HepG2 (cell line): ENCODE results near the gene CSNK1G3. TPM values are rescaled to one million over a fixed set of nuclear protein-coding genes. Genes with fewer than 3 reads are reported as not detected.

ENCODE experiments used
- ATAC-seq: fragments of 200-7000 bp; cut with Tn5 transposase; 3 replicates; pipeline ENCODE4 v1.9.1; 2020; ENCODE audit warnings: mild to moderate bottlenecking, moderate library complexity
- BruUV-seq: library from RNA; stranded (reverse); fragments of 400-500 nt; replicated peaks from 2 replicates; lab custom pipeline; 2021; lab: Mats Ljungman, UMichigan
- CTCF ChIA-PET: fragments of 300-600 bp; formaldehyde crosslinking; extraction: SDS; loops from one replicate; lab custom pipeline; 2021; ENCODE audit warnings: low total read pairs, inconsistent platforms, low intra/inter-chr PET ratio; lab: Yijun Ruan, JAX
- POLR2A ChIA-PET: fragments of 350-600 bp; sonication (Branson Sonifier 250); formaldehyde crosslinking; loops from one replicate; lab custom pipeline; 2020; ENCODE audit warnings: antibody characterized with exemption, inconsistent platforms; lab: Yijun Ruan, JAX
- DNase-seq: peaks from one replicate; pipeline ENCODE4 v3.0.0-alpha.2; 2015; ENCODE audit warnings: low spot score
- FAIRE-seq: peaks from 3 replicates; lab custom pipeline; 2011; peaks lifted over from hg19 to GRCh38; lab: Jason Lieb, UNC
- H2AFZ ChIP-seq: one replicate; pipeline ENCODE4 v1.6.1; 2011; ENCODE audit warnings: low read length, inconsistent platforms
- H3K27ac ChIP-seq: fragments of 300-600 bp; 3 replicates; pipeline ENCODE4 v1.8.0; 2011; ENCODE audit warnings: mixed run types, mild to moderate bottlenecking, mixed read lengths, low read length, inconsistent platforms; ENCODE audit not compliant: insufficient read depth; ENCODE audit errors: extremely low read length
- H3K27me3 ChIP-seq, 2 experiments: fragments of 200-600 bp in 1 of 2; 2 replicates in 1 of 2; 3 replicates in 1 of 2; pipeline versions ENCODE4 v1.6.0 to v1.8.0; 2011; ENCODE audit warnings: low read length in 2 of 2, mild to moderate bottlenecking in 2 of 2, moderate library complexity in 2 of 2, inconsistent platforms in 1 of 2; ENCODE audit not compliant: insufficient read depth in 2 of 2, control insufficient read depth in 1 of 2
- H3K36me3 ChIP-seq, 2 experiments: fragments of 200-600 bp in 1 of 2; replicated peaks in 1 of 2; 2 replicates in 1 of 2; 3 replicates in 1 of 2; pipeline versions ENCODE4 v1.5.1 to v1.8.0; 2011; ENCODE audit warnings: low read length in 2 of 2, inconsistent platforms in 1 of 2; ENCODE audit not compliant: insufficient read depth in 2 of 2, control insufficient read depth in 1 of 2
- H3K4me1 ChIP-seq: 2 replicates; pipeline ENCODE4 v1.5.1; 2012; ENCODE audit warnings: low read length, inconsistent platforms; ENCODE audit not compliant: insufficient read depth
- H3K4me2 ChIP-seq: 2 replicates; pipeline ENCODE4 v1.6.0; 2011; ENCODE audit warnings: low read depth, low read length, inconsistent platforms
- H3K4me3 ChIP-seq, 3 experiments: fragments of 200-600 bp in 1 of 3; sonication (generic), shearing (Covaris generic) in 1 of 3; replicated peaks in 1 of 3; 2 replicates each; pipeline ENCODE4 v1.5.1; 2011 to 2016; ENCODE audit warnings: low read length in 3 of 3, inconsistent platforms in 2 of 3, low read depth in 2 of 3, mild to moderate bottlenecking in 2 of 3, control low read depth in 1 of 3, mixed read lengths in 1 of 3; ENCODE audit not compliant: insufficient read depth in 1 of 3
- H3K79me2 ChIP-seq: one replicate; pipeline ENCODE4 v1.6.1; 2011; ENCODE audit warnings: low read length, inconsistent platforms; ENCODE audit not compliant: insufficient read depth
- H3K9ac ChIP-seq: 2 replicates; pipeline ENCODE4 v1.6.0; 2011; ENCODE audit warnings: mild to moderate bottlenecking, low read depth, low read length, inconsistent platforms; ENCODE audit not compliant: insufficient read depth
- H3K9me3 ChIP-seq: 2 replicates; pipeline ENCODE4 v1.5.1; 2012; ENCODE audit warnings: mild to moderate bottlenecking, low read length
- H4K20me1 ChIP-seq: 2 replicates; pipeline ENCODE4 v1.6.0; 2011; ENCODE audit warnings: inconsistent platforms, mild to moderate bottlenecking, low read length, moderate library complexity; ENCODE audit not compliant: insufficient read depth
- TOE1 ChIP-seq: sonication (generic); formaldehyde crosslinking; IDR thresholded peaks from 2 replicates; pipeline ENCODE4 v1.4.0; 2020; ENCODE audit warnings: mild to moderate bottlenecking, missing genetic modification reagents
- WGBS: methylation state at CpG from one replicate; pipeline ENCODE4 v1.1.6; 2017; ENCODE audit warnings: low lambda C conversion rate; 5-methylcytosine and 5-hydroxymethylcytosine counted together
- in situ Hi-C: cut with HindIII; loops from 2 replicates; pipeline ENCODE4 v1.10.0; 2017; ENCODE audit warnings: low pct_unique_long_range_greater_than_20kb; ENCODE audit not compliant: extremely low pct_ligation_motif_present
- intact Hi-C: fragments of 100-400 bp; cut with micrococcal nuclease; formaldehyde crosslinking; loops from one replicate; pipeline ENCODE4 v1.10.0; 2022; ENCODE audit not compliant: unreplicated experiment
- polyA plus RNA-seq, 8 experiments: library from polyadenylated mRNA; depleted of rRNA in 3 of 8; stranded (reverse) in 7 of 8; unstranded in 1 of 8; fragments of >200 nt; fragmentation: Illumina TruSeq in 4 of 8; extraction: Trizol in 4 of 8; gene quantifications; 2 replicates each; pipeline versions ENCODE4 v1.2.1 to v1.2.3, GENCODE V29; 2011 to 2016; ENCODE audit warnings: low read depth in 4 of 8, missing spikeins in 1 of 8, mixed read lengths in 1 of 8; ENCODE audit not compliant: insufficient read depth in 1 of 8
- total RNA-seq, 5 experiments: library from RNA; depleted of rRNA; stranded (reverse); fragments of >200 nt; fragmentation: Illumina TruSeq; extraction: Trizol; gene quantifications; 2 replicates each; pipeline ENCODE4 v1.2.3, GENCODE V29; 2016; ENCODE audit warnings: low read depth in 1 of 5
- TF ChIP-seq, protein P1 (sequence below): sonication (generic); formaldehyde crosslinking; IDR thresholded peaks from 2 replicates; pipeline ENCODE4 v1.4.0; 2020; ENCODE audit warnings: mild to moderate bottlenecking, missing genetic modification reagents
- TF ChIP-seq, protein P2 (sequence below): sonication (generic); formaldehyde crosslinking; IDR thresholded peaks from 2 replicates; pipeline ENCODE4 v1.4.0; 2020; ENCODE audit warnings: mild to moderate bottlenecking, missing genetic modification reagents
- TF ChIP-seq, protein P3 (sequence below): sonication (generic); formaldehyde crosslinking; IDR thresholded peaks from 2 replicates; pipeline ENCODE4 v1.8.0; 2022; ENCODE audit warnings: mild to moderate bottlenecking, missing genetic modification reagents; ENCODE audit not compliant: insufficient replicate concordance
- TF ChIP-seq, protein P4 (sequence below): sonication (generic); formaldehyde crosslinking; conservative IDR thresholded peaks from 2 replicates; pipeline ENCODE4 v1.8.1; 2023; ENCODE audit warnings: missing genetic modification reagents

Gene CSNK1G3
- total and polyA plus RNA-seq, 2 of the 13 experiments (the other 11 are each of a cell fraction or from before 2014, with no cell fraction given): 11.3 to 31.5 TPM

DNA sequence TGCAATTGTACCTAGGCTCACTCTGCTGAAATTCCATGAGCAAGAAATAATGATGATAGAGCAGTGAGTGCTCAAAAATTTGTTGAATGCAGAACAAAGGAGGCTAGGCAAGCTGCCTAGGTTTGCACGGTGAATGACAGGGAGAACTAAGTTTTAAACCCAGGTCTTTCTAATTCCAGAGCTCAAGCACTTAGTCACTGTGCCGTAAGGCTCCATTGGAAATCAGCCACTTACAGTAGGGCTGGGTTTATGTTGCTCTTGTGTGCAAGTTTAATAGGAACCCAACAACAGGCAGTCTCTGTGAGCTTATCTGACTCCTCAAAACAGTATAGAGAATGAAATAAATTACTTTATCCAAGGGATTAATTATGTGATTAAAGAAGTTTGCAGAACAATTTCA is 147.0 kb downstream of the CSNK1G3 start:
- Histone ChIP-seq H2AFZ (no peak overlapping the region), H3K36me3 (no peaks in the 10 kb centered on the region; a peak in 1 of 5 replicates), H3K27me3 (no peaks in the 10 kb centered on the region), H3K9ac (no peak overlapping the region), H3K4me2 (no peak overlapping the region), H3K27ac (no peak overlapping the region), H3K4me3 (no peak overlapping the region), H3K79me2 (no peaks in the 10 kb centered on the region), H4K20me1 (no peaks in the 10 kb centered on the region), H3K4me1 (no peaks in the 10 kb centered on the region), H3K9me3 (no peaks in the 10 kb centered on the region)
- ATAC-seq: no peak
- ChIA-PET CTCF (no interaction called here), POLR2A (no interaction called here)
- 69% methylated on average over 2 of the region's 2 CpGs for WGBS
- no TSS peak for BruUV-seq
- DNase-seq: no peak
- intact Hi-C loops: no loop called here
- in situ Hi-C loops: no loop called here
- no peak for FAIRE-seq
- TF ChIP-seq, protein P1, sequence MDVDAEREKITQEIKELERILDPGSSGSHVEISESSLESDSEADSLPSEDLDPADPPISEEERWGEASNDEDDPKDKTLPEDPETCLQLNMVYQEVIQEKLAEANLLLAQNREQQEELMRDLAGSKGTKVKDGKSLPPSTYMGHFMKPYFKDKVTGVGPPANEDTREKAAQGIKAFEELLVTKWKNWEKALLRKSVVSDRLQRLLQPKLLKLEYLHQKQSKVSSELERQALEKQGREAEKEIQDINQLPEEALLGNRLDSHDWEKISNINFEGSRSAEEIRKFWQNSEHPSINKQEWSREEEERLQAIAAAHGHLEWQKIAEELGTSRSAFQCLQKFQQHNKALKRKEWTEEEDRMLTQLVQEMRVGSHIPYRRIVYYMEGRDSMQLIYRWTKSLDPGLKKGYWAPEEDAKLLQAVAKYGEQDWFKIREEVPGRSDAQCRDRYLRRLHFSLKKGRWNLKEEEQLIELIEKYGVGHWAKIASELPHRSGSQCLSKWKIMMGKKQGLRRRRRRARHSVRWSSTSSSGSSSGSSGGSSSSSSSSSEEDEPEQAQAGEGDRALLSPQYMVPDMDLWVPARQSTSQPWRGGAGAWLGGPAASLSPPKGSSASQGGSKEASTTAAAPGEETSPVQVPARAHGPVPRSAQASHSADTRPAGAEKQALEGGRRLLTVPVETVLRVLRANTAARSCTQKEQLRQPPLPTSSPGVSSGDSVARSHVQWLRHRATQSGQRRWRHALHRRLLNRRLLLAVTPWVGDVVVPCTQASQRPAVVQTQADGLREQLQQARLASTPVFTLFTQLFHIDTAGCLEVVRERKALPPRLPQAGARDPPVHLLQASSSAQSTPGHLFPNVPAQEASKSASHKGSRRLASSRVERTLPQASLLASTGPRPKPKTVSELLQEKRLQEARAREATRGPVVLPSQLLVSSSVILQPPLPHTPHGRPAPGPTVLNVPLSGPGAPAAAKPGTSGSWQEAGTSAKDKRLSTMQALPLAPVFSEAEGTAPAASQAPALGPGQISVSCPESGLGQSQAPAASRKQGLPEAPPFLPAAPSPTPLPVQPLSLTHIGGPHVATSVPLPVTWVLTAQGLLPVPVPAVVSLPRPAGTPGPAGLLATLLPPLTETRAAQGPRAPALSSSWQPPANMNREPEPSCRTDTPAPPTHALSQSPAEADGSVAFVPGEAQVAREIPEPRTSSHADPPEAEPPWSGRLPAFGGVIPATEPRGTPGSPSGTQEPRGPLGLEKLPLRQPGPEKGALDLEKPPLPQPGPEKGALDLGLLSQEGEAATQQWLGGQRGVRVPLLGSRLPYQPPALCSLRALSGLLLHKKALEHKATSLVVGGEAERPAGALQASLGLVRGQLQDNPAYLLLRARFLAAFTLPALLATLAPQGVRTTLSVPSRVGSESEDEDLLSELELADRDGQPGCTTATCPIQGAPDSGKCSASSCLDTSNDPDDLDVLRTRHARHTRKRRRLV (CRISPR knock-in tag): no peak
- TF ChIP-seq, protein P2, sequence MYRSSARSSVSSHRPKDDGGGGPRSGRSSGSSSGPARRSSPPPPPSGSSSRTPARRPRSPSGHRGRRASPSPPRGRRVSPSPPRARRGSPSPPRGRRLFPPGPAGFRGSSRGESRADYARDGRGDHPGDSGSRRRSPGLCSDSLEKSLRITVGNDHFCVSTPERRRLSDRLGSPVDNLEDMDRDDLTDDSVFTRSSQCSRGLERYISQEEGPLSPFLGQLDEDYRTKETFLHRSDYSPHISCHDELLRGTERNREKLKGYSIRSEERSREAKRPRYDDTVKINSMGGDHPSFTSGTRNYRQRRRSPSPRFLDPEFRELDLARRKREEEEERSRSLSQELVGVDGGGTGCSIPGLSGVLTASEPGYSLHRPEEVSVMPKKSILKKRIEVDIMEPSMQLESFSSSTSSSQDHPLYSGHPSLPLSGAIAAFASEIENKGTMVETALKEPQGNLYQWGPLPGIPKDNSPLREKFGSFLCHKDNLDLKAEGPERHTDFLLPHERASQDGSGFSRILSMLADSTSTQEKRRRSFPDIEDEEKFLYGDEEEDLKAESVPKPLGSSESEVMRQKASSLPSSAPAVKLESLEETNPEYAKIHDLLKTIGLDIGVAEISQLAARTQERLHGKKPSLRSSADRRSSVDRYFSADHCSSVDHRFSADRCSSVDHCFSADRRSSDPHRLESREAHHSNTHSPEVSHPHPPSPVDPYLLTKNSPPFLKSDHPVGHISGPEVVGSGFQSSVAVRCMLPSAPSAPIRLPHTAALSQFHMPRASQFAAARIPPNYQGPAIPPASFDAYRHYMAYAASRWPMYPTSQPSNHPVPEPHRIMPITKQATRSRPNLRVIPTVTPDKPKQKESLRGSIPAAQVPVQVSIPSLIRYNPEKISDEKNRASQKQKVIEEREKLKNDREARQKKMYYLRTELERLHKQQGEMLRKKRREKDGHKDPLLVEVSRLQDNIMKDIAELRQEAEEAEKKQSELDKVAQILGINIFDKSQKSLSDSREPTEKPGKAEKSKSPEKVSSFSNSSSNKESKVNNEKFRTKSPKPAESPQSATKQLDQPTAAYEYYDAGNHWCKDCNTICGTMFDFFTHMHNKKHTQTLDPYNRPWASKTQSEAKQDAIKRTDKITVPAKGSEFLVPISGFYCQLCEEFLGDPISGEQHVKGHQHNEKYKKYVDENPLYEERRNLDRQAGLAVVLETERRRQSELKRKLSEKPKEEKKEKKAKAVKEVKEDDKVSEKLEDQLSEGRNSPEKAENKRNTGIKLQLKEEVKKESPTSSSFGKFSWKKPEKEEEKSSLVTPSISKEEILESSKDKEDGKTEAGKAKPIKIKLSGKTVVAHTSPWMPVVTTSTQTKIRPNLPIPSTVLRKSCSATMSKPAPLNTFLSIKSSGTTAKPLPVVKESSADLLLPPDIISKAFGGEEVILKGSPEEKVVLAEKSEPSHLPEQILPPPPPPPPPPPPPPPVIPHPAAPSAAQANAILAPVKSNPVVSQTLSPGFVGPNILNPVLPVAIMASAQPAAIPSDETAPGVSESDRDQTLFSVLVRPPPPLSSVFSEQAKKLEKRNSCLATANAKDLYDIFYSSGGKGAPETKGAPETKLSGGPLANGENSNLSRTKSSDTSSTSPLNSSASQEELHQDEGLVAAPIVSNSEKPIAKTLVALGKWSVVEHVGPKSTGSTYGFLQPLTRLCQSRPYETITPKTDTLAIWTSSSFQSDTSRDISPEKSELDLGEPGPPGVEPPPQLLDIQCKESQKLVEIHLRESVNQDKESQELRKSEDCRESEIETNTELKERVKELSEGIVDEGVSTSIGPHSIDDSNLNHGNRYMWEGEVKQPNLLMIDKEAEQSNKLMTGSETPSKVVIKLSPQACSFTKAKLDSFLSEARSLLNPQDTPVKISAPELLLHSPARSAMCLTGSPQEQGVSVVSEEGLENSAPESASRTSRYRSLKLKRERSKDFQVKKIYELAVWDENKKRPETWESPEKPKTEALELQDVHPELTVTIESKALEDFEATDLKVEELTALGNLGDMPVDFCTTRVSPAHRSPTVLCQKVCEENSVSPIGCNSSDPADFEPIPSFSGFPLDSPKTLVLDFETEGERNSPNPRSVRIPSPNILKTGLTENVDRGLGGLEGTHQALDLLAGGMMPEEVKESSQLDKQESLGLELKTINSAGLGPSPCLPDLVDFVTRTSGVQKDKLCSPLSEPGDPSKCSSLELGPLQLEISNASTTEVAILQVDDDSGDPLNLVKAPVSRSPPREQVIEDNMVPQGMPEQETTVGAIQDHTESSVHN: no peak
- TF ChIP-seq, protein P3, sequence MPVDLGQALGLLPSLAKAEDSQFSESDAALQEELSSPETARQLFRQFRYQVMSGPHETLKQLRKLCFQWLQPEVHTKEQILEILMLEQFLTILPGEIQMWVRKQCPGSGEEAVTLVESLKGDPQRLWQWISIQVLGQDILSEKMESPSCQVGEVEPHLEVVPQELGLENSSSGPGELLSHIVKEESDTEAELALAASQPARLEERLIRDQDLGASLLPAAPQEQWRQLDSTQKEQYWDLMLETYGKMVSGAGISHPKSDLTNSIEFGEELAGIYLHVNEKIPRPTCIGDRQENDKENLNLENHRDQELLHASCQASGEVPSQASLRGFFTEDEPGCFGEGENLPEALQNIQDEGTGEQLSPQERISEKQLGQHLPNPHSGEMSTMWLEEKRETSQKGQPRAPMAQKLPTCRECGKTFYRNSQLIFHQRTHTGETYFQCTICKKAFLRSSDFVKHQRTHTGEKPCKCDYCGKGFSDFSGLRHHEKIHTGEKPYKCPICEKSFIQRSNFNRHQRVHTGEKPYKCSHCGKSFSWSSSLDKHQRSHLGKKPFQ: no peak
- TF ChIP-seq, protein P4, sequence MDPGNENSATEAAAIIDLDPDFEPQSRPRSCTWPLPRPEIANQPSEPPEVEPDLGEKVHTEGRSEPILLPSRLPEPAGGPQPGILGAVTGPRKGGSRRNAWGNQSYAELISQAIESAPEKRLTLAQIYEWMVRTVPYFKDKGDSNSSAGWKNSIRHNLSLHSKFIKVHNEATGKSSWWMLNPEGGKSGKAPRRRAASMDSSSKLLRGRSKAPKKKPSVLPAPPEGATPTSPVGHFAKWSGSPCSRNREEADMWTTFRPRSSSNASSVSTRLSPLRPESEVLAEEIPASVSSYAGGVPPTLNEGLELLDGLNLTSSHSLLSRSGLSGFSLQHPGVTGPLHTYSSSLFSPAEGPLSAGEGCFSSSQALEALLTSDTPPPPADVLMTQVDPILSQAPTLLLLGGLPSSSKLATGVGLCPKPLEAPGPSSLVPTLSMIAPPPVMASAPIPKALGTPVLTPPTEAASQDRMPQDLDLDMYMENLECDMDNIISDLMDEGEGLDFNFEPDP (CRISPR knock-in tag): no peak
- no peak for TF ChIP-seq TOE1
